ENCODE results near the gene HEATR3.

DNA sequence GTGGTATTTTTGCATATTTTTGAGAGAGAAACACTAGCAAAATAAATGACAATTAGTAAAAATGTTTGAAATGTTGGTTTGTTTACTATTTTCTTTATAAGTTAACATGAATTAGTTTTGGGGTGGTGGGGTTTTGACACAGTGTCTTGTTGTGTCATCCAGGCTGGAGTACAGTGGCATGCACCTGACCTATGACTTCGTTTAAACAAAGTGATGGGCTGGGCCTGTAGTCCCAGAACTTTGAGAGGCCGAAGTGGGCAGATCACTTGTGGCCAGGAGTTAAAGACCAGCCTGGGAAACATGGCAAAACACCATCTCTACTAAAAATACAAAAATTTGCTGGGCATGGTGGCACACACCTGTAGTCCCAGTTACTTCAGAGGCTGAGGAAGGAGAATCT, 17.9 kb upstream of the HEATR3 start:
- TF ChIP-seq, protein P1, sequence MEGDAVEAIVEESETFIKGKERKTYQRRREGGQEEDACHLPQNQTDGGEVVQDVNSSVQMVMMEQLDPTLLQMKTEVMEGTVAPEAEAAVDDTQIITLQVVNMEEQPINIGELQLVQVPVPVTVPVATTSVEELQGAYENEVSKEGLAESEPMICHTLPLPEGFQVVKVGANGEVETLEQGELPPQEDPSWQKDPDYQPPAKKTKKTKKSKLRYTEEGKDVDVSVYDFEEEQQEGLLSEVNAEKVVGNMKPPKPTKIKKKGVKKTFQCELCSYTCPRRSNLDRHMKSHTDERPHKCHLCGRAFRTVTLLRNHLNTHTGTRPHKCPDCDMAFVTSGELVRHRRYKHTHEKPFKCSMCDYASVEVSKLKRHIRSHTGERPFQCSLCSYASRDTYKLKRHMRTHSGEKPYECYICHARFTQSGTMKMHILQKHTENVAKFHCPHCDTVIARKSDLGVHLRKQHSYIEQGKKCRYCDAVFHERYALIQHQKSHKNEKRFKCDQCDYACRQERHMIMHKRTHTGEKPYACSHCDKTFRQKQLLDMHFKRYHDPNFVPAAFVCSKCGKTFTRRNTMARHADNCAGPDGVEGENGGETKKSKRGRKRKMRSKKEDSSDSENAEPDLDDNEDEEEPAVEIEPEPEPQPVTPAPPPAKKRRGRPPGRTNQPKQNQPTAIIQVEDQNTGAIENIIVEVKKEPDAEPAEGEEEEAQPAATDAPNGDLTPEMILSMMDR (IDR thresholded peaks at IDR 0.05): no peak
- TF ChIP-seq POLR2A (IDR thresholded peaks at IDR 0.05): no peak

Measured in esophagus squamous epithelium (tissue), 4 donors.